ENCODE results near the gene ARHGAP6.
A peak's percentile ranks its signal among the peaks of the same experiment; 100 is the strongest.
"Not testable (repeated sequence)": the region's sequence is repeated elsewhere in the genome, so short reads cannot be mapped to it uniquely, and the experiment has no call there.

The ARHGAP6 gene

GRCh38 chrX:11647138-11647537 is 18.6 kb downstream of the ARHGAP6 start:
- DNase-seq: no peak

GRCh38 chrX:11641349-11642065 is 24.2 kb downstream of the ARHGAP6 start:
- no peak for DNase-seq

GRCh38 chrX:11640089-11640488 is 25.6 kb downstream of the ARHGAP6 start:
- DNase-seq: no peak

GRCh38 chrX:11632732-11633131 is 33.0 kb downstream of the ARHGAP6 start:
- DNase-seq: no peak

GRCh38 chrX:11629593-11630211 is 36.0 kb downstream of the ARHGAP6 start:
- no peak for DNase-seq

GRCh38 chrX:11628399-11628798 is 37.3 kb downstream of the ARHGAP6 start:
- DNase-seq: no peak

- no peak for DNase-seq
Observed at GRCh38 chrX:11626351-11626750, 39.4 kb downstream of the ARHGAP6 start.

- no peak for DNase-seq
Observed at GRCh38 chrX:11619441-11619840, 46.3 kb downstream of the ARHGAP6 start.

GRCh38 chrX:11614253-11614652 is 51.5 kb downstream of the ARHGAP6 start:
- DNase-seq: not testable (repeated sequence)

- DNase-seq: no peak
Observed at GRCh38 chrX:11611965-11612364, 53.8 kb downstream of the ARHGAP6 start.

GRCh38 chrX:11611161-11611560 is 54.6 kb downstream of the ARHGAP6 start:
- no peak for DNase-seq

GRCh38 chrX:11609109-11609508 is 56.6 kb downstream of the ARHGAP6 start:
- DNase-seq: no peak

- DNase-seq: no peak
Observed at GRCh38 chrX:11606408-11606807, 59.3 kb downstream of the ARHGAP6 start.

GRCh38 chrX:11600578-11600977 is 65.1 kb downstream of the ARHGAP6 start:
- DNase-seq: no peak

GRCh38 chrX:11597479-11597878 is 68.2 kb downstream of the ARHGAP6 start:
- no peak for DNase-seq

GRCh38 chrX:11591723-11592346 is 73.9 kb downstream of the ARHGAP6 start:
- DNase-seq: peak; percentile 15 to 19

- no peak for DNase-seq
Observed at GRCh38 chrX:11589641-11590040, 76.1 kb downstream of the ARHGAP6 start.

- DNase-seq: no peak
Observed at GRCh38 chrX:11588097-11588496, 77.6 kb downstream of the ARHGAP6 start.

GRCh38 chrX:11585174-11585573 is 80.5 kb downstream of the ARHGAP6 start:
- no peak for DNase-seq

GRCh38 chrX:11580789-11581188 is 84.9 kb downstream of the ARHGAP6 start:
- DNase-seq: no peak

GRCh38 chrX:11579636-11580600 is 85.8 kb downstream of the ARHGAP6 start:
- no peak for DNase-seq

- DNase-seq: not testable (repeated sequence)
Observed at GRCh38 chrX:11578301-11578700, 87.4 kb downstream of the ARHGAP6 start.

GRCh38 chrX:11577603-11578002 is 88.1 kb downstream of the ARHGAP6 start:
- no peak for DNase-seq
